Stimulated activated CD4-positive, alpha-beta T cell treated with anti-CD3 and anti-CD28 coated beads, TNF-alpha, amount 100 ng/mL, for 4 hours (primary cell): ENCODE measurements around the gene TMEM150B.

Experiments
- DNase-seq, 3 experiments: peaks; one replicate each; pipeline ENCODE4 v3.0.0-alpha.2; 2020; ENCODE audit warnings: low read depth in 3 of 3

The TMEM150B gene

DNA sequence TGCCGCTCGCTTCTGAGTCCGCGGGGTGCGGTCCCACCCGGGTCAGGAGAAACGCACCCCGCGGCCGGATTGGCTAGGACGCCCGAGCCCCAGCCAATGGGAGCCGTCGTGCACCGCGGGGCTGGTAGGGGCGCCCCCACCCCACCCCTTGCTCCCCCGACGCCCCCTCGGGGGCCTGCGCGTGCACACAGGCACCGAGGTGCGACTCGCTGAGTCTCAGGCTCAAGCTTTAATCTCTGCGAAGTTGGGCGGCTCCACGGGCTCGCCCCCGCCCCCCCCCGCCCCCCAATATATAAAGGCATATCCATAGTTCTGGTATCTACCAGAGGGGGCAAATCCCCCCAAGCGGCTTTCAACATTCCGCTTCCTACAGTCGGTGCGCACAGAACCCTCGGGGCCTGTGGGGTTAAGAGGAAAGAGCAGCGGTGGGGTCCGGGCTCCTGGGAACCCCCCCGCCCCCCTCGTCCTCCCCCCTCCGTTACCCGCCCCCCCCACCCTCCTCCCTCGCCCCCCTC lies 29.6 kb upstream of the TMEM150B start, which contains the start of gene COX6B2:
Gene COX6B2, minus strand, starts transcription at position 22 of the 515 bp plus-strand sequence. CDS start 198 bp downstream, outside the sequence.
- no peak for DNase-seq

DNA sequence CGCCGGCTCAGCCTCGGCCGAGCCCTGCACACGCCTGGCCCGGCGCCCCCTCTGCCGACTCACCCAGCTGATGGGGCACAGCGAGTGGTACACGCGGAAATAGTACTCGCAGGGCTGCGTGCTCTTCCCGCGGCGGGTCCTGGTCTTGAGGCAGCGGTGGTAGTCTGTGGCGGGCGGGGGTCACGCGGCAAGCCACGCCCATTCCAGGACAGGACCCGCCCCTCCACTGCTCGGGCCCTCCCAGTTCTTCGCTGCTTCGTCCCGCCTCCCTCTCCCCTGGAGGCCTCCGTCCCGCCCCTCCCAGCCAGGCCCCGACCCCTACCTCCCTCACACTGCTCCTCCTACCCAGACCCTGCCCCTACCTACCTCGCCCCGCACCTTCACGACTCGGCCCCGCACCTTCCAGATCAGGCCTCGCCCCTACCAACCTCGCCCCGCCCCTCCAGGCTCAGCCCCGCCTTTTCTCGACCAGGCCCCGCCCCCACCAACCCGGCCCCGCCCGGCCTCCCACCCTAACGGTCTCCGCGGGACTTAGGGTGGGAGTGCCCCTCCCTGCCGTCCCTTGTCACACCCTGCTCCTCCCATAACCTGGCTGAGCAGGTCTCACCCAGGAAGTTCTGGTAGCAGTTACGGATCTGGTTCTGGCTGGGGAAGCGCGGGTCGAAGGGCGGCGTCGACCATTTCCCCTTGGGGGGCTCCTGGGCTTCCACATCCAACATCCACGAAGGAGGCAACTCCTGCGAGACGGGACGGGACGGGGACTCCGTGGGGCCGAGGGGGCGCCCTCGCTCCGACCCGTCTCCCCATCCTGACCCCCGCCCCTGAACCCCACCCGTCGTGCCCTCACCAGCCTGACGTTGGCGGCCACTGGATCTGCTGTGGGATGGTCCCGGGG lies 28.9 kb upstream of the TMEM150B start:
- peak; percentile 35 to 46 (median 35) for DNase-seq

DNA sequence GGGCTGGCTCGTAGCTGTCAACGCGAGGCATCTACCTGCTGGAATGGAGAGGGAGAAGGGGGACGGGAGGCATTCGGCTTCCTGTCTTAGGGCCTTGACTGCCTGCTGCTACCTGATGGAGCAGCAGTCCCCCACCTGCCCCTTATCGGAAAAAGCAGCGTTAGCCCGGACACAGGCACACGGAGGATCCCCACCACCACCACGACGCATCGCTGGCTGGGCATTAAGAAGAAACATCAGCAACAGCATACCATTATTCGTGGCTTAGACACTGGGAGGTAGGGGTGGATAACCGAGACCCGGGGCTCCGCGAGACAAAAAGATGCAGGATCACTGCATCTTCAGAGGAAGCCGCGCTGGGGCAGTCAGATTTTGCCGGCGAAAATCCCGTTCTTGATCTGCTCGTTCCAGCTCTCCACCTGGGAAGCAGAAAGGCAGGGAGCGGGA lies 28.2 kb upstream of the TMEM150B start:
- no peak for DNase-seq

DNA sequence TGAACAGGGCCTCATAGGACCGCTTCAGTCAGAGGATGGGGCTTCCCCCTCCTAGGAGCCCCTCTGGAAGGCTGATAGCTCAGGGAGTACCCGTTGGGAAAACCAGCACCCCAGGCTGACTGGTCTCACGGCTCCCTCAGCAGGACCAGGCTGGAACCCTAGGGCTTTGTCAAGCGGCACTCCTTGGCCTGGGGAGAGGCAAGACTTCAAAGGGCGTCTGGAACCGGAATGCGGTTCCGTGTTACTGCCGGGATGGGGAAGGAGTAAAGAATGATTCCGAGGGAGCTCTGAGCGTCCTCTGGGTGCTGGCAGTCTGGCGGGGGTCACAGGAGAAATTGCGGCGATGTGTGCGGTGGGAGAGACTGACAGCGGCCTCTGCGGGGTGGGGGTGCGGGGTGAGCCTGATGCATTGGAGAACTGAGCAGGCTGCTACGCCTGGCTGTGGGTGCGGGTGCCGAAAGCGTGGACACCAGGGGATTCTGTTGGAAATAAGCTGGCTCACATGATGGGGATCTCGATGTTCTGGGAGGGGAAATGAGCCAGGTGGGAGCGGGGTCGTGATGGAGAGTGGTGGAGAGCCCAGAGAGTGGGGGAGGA lies 27.5 kb upstream of the TMEM150B start:
- DNase-seq, result no peak

DNA sequence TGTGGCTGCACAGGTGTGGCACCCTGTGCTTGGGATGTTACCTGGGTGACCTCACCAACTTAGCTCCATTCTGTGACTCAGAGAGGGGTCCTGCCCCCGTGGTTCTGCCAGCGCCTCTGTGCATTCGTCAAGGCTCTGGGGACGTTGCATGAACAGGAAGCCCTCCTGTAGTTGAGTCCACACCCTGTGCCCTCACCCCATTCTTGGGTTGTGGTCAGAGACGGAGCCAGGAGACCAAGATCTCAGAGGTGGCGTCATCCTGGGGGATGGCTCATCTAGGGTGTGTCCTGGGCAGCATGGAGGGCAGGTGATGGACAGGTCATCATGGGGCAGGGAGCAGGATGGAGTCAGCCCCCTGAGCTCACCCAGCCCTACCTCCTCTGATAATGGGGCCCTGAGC lies 26.9 kb upstream of the TMEM150B start:
- DNase-seq, result no peak

DNA sequence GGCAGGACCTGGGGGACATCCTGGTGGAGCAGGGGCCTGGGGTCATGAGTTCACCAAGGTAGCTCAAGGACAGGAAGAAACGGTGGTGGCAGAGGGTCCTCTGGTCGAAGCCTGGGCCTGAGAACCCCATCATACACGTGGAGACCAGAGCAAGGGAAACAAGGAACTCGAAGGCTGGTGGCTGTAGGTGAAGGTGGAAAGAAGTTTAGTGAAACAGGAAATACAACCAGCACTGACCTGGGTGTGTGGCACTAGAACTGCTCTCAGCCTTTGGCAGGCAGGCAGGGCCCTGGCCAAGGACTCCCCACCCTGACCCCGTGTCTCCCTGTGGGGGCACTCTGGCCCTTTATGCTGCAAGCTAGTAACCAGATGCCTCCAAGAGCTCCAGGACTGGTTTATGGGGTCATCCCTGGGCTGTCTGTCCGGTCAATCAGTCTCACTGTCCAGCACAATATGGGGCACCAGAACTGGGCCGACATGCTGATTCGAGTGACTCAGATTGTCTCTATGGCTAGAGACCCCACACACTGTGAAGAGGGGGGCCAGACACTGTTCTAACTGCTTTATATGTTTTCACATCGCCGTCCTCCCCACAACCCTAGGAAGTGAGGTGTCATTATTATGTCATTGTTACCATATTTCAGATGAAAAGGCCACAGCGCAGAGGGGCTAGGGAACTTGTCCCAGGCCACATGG lies 25.6 kb upstream of the TMEM150B start:
- DNase-seq, result no peak

DNA sequence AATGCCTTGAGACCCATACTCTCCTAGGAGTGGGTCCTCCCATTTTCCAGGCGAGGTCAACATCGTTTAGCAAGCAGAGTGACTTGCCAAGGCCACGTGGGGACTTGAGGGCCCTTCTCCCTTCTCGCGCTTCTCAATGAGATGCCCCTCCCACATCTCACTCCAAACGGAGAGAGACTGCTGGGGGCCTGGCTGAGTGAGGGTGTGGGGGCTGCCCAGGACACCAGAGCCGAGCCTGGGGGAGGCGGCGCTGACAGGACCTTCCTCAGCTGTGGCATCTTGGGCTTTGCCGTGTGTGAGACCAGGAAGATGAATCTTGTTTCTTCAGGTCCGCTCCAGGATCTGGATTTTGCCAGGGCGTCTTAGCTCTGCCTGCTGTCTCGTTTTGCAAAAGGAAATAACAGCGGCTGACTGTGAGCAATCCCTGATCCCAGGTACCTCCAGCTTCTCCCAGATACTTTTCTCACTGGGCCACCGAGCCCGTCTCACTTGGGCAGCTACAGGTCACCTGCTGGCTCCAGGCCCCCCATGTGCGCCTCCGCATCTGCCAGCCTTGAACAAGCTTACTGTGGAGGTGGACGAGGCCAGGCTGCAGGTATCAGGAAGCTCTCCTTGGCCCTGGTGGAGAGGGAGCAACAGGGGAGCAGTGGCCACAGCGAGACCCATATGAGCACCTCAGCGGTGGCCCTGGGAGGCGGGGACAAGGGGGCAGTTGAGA lies 23.3 kb upstream of the TMEM150B start:
- no peak for DNase-seq

DNA sequence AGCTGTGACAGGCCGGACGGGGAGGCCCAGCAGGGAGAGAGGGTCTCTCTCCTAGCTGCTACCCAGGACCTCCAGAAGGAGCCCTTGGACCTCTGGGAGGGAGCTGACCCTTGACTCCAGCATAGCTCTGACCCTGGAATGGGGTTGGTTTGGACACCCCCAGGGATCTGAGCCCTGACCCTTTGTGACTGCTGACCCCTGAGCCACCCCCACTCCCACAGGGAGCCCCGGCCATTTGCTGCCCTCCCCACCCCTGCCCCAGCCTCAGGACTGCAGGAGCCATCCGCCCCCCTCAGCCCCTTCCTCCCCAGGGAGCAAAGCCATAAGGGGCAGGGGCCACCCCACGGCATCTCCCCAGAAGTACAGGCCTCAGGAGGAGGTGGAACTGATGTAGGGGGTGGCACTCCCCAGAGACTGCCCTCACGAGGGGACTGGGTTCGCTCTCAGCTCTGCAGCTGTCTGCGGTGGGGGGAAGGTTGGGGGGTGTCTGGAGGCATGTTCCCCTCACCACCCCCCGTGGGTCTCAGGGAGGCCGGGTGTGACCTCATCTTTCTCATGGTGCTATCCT lies 22.4 kb upstream of the TMEM150B start:
- no peak for DNase-seq

DNA sequence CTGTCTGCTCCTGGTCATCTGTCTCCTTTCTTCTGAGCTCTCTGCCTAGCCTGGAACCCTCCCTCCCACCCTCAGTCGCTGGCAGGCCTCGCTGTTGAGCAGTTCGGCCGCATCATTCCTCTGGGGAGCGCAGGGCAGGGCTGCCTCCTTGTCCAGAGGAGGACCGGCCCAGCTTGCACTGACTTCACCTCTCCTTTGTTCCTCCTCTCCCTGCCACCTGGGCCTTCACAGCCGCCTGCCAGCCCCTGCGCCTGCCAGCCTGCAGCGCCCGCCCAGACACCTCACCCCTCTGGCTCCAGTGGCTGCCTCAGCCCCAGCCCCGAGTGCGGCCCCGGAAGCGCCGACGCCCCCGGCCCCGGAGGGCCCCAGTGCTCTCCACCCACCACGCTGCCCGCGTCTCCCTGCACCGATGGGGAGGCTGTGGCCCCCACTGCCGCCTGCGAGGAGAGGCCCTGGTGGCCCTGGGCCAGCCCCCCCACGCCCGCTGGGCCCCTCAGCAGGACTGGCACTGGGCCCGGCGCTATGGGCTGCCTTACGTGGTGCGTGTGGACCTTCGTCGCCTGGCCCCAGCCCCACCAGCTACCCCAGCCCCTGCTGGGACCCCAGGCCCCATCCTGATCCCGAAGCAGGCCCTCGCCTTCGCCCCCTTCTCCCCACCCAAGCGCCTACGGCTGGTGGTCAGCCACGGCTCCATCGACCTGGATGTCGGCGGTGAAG lies 21.7 kb upstream of the TMEM150B start:
- DNase-seq, result no peak

DNA sequence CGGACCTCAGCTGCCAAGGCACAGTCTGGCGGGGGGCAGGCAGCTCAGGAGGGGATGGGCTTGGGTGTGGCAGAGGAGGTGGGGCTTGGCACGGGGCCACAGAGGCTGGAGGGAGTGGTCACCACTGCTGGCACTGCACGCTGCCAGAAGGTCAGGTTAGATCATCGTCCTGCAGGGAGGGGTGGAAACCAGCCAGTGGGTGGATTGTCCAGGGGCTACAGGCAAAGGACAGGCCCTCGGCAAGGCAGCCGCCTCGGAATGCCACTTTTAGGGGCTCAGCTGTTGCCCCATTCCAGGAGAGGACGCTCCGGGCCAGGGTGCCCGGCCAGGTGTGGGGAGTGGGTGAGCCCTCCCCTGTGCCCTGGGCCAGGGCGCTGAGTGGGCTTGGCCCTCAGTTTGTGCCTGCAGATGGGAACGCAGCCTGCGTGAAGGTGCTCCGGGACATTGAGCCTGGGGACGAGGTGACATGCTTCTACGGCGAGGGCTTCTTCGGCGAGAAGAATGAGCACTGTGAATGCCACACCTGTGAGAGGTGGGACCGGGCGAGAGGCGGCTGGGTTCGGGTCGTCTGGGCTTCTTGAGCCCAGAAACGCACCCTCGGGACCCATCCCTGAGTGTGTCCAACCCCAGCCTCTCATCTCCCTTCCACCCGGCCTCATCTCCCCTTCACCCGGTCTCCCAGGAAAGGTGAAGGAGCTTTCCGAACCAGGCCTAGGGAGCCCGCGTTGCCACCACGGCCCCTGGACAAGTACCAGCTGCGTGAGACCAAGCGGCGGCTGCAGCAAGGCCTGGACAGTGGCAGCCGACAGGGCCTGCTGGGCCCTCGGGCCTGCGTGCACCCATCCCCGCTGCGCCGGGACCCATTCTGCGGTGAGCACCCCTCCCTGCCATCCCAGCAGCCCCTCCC lies 20.9 kb upstream of the TMEM150B start:
- no peak for DNase-seq

DNA sequence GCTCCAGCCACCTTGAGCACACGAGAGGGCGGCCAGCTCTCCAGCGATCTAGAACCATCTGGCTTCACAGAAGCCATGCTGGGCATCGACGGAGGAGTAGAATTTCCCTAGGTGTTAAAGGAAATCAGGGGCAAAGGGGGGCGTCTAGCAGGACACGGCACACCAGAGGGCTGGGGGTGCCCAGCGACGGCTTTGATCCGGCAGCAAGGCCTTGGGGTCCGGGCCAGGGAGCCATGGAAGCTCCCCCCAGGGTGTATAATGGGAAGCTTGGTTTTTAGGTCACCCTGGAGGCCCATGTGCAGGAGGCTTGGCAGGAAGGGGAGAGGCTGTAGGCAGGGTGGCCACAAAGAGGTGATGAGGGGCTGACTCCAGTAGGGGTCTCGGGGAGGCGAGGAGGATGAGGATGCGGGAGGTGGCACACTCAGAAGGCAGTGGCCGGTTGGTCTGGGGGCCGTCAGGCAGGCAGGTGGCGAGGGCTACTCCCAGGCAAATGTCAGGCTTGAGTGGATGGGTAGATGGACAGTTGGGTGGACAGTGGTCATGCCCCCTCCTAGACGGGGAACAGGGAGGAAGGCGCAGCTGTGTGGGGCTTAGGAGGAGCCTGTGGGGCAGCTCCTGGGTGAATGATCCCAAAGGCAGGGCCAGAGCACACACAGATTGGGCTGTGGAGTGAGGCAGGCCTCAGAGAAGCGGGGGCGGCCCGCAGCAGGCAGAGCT lies 20.1 kb upstream of the TMEM150B start:
- DNase-seq, result no peak

DNA sequence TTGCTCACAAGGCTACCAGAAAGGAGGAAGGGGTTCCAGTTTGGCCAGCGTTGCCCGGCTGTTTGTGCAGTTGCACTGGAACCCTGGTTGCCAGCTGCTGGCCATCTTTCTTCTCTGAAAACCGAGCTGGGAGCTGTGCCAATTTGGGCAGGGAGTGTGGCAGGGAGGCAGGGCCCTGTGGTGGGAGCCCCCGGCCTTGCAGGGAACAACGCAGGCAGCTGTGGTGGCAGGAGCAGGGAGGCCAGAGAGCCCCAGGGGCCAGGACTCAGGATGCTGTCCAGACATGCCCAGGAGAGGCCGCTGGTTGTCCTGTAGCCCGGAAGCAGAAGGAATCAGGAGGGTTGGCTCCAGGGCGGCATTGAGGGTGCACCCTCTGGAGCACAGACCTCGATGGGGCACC lies 19.3 kb upstream of the TMEM150B start:
- DNase-seq, result no peak

DNA sequence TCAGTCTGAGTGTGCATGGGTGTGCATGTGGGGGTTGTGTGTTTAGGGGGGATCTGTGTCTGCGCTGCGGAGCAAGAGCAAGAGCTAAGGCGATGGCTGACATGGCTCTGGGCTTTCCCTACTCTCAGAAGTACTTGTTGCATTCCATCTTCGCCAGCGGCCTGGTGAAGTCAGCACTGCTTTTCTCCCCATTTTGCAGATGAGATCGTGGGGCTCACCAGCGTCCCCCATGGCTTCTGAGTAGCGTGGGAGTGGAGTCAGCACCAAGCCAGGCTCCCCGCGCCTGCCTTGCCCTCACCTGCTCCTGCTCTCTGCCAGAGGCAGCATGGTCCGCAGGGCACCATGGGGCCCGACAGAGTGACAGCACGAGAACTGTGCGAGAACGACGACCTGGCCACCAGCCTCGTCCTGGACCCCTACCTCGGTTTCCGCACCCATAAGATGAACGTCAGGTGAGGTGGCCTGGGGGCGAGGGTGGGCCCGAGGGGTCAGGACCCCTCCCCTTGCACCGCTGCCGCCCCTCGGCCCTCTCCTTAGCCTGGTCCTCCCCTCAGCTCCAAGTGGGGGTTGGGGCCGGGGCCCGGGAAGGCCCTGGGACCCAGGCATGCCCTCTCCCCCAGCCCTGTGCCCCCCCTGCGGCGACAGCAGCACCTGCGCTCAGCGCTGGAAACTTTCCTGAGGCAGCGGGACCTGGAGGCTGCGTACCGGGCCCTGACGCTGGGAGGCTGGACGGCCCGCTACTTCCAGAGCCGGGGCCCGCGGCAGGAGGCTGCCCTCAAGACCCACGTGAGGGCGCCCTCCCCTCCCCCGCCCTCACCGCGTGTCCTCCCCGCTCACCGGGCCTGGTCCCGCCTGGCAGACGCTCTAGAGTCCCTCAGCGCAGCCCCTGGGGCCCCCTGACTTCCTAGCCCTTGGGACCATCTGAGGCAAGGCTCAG lies 16.7 kb upstream of the TMEM150B start:
- no peak for DNase-seq

DNA sequence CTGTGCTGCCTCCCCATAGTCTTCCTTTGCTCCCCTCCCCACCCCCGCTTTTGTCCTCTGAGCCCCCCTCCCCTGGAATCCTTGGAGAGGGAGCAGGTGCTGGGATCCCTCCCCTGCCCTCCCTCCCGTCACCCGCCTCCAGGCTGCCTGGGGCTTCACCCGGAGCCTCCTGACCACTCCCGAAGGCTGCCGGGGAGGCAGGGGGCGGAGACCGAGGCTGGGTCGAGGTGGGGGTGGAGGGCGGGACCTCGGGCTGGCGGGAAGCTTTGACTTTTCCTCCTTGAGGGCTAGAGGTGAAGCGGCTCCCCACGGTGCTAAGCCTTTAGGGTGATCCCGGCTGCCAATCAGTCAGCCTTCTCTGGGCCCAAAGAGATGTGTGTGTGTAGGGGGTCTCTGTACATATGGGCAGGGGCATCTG lies 16.0 kb upstream of the TMEM150B start:
- DNase-seq, result peak; percentile 20 to 46 (median 38)

DNA sequence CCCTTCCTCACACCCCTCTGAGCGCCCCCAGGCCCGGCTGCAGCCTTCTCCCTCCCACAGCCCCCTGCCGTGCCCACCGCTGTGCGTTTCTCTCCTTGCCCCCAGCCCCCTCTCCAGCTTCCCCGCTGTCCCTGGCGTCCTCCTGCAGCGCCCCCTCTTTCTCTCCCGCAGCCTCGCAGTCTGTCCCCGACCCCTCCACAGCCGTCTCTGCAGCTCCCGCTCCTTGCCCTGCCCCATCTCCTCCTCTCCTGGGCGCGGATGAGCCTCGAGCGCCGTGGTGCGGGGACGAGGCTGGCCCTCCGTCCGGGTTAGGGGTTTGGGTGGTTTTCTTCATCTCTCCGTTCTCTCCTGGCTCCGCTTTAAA lies 15.6 kb upstream of the TMEM150B start:
- no peak for DNase-seq

DNA sequence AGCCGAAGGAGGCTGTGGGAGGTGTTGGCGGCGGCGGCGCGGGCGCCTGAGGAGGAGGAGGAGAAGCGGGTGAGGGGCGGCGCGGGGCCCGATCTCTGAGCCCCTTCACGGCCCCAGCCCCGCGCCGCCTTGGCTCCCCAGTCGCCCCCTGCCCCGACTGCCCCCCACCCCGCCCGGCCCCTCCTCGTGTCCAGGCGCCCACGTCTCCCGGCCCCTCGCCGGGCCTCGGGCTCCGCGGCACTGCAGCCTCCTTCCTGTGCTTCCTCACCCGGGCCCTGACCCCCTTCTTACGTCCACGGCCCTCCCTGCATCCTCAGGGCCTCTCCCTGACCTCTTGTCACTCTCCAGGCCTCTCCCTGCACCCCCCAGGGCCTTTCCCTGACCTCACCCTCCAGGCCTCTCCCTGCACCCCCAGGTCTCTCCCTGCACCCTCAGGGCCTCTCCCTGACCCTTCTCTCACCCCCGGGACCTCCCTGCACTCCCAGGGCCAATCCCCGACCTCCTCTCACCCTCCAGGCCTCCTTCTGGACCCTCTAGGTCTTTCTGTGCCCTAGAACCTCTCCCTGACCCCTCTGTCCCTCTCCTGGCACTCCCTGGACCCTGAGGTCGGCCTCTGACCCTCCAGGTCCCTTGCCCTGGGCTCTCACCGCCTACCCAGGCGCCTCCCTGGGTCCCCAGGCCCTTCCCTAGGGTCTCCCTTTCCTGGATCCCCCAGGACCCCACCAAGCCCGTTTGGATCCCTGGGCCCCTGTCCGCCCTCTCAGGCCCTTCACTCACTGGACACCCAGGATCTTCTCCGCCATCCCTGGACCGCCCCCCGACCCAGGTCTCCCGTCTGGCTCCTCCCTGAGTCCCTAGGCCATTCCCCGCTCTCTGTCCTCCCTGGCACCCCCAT lies 15.0 kb upstream of the TMEM150B start:
- no peak for DNase-seq
